Endothelial cell of umbilical vein (primary cell): Measurements from ENCODE around the gene CEACAM20.
"Not testable (repeated sequence)": the region's sequence is repeated elsewhere in the genome, so short reads cannot be mapped to it uniquely, and the experiment has no call there.

Experiments
- CTCF ChIP-seq, 2 donors: IDR thresholded peaks; 1 replicate in 1 of 2; 2 replicates in 1 of 2; pipeline ENCODE4 v1.5.1; 2011; ENCODE audit warnings: low read length in 2 of 2, mild to moderate bottlenecking in 2 of 2, moderate library complexity in 2 of 2, control low read depth in 1 of 2, inconsistent platforms in 1 of 2, low read depth in 1 of 2; ENCODE audit not compliant: insufficient read depth in 1 of 2; ENCODE audit errors: extremely low read depth in 1 of 2
- EZH2 ChIP-seq: IDR thresholded peaks from 2 replicates; pipeline ENCODE4 v1.6.1; 2012; ENCODE audit warnings: borderline replicate concordance, low read depth, mild to moderate bottlenecking, moderate library complexity, low read length, inconsistent platforms; ENCODE audit not compliant: severe bottlenecking
- FOS ChIP-seq: IDR thresholded peaks from 2 replicates; pipeline ENCODE4 v1.6.1; 2011; ENCODE audit warnings: mild to moderate bottlenecking, low read length, moderate library complexity, borderline replicate concordance; ENCODE audit not compliant: insufficient read depth
- GATA2 ChIP-seq: IDR thresholded peaks from 2 replicates; pipeline ENCODE4 v1.7.0; 2011; ENCODE audit warnings: low read depth, mild to moderate bottlenecking, moderate library complexity, mixed read lengths, low read length; ENCODE audit not compliant: insufficient read length, insufficient read depth
- JUN ChIP-seq: IDR thresholded peaks from 2 replicates; pipeline ENCODE4 v1.6.1; 2011; ENCODE audit warnings: borderline replicate concordance, low read depth; ENCODE audit not compliant: insufficient read length, insufficient read depth
- MAX ChIP-seq: IDR thresholded peaks from 2 replicates; pipeline ENCODE4 v1.6.1; 2011; ENCODE audit not compliant: insufficient read depth, insufficient read length
- MYC ChIP-seq: IDR thresholded peaks from one replicate; pipeline ENCODE4 v1.6.1; 2011; ENCODE audit warnings: mild to moderate bottlenecking, low read depth, low read length
- POLR2A ChIP-seq: IDR thresholded peaks from 2 replicates; pipeline ENCODE4 v1.6.1; 2012; ENCODE audit warnings: low read depth, mild to moderate bottlenecking, control low read depth, low read length
- POLR2AphosphoS5 ChIP-seq: IDR thresholded peaks from 2 replicates; pipeline ENCODE4 v1.6.1; 2012; ENCODE audit warnings: low read depth, mild to moderate bottlenecking, control low read depth, low read length, moderate library complexity; ENCODE audit not compliant: insufficient read depth

- not testable (repeated sequence) for TF ChIP-seq CTCF (IDR thresholded peaks at IDR 0.05; ENCODE audit: extremely low read depth in 1 of 2, insufficient read depth in 1 of 2, low read depth in 1 of 2, low read length in 2 of 2); POLR2AphosphoS5; EZH2; JUN; MAX; MYC; POLR2A; GATA2; FOS
Measured at GRCh38 chr19:44468730-44469129, 60.7 kb downstream of the CEACAM20 start.
